ENCODE results near the gene ARID1B.

The ARID1B gene

DNA sequence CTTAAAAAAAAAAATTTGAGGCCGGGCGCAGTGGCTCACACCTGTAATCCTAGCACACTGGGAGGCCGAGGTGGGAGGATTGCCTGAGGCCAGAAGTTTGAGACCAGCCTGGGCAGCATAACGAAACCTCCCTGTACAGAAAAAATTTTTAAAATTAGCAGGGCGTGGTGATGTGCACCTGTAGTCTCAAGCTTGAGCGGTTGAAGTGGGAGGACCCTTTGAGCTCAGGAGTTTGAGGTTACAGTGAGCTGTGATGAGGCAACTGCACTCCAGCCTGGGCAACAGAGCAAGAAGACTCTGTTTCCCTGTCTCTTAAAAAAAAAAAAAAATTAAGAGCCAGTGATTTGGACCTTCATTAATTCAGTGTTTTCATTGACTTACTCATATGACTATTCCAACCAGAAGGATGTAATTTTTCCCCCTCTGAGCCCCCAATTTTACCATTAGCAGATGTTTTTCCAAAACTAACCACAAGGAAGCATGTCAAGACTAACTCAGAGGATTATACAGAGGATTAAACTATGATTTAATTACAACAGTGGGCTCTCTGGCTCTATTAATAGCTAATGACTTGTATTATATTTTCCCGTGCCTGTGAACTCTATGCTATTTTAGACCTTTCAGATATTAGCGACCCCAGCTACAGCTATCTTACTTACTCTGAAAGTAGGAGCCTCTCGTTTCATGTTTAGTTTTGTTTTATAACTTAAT lies 75.1 kb downstream of the ARID1B start:
- DNase-seq (ENCODE audit: low read depth) = no peak

DNA sequence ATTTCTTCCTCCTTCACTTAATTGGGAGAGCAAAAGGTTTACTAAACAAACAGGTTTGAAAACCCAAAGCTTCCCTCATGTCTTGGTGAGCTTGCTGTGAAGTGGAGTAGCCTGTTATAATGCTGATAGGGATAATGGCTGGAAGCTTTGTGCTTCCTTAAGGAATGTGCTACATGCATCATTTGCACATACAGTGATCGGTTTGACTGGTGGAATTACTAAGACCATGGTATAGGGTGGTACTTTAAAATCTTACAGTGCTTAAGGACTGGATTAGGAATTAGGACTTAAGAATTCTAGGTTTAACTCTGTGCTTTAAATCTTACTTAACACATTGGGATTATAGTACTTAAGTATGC lies 75.7 kb downstream of the ARID1B start:
- DNase-seq (ENCODE audit: low read depth) = no peak

DNA sequence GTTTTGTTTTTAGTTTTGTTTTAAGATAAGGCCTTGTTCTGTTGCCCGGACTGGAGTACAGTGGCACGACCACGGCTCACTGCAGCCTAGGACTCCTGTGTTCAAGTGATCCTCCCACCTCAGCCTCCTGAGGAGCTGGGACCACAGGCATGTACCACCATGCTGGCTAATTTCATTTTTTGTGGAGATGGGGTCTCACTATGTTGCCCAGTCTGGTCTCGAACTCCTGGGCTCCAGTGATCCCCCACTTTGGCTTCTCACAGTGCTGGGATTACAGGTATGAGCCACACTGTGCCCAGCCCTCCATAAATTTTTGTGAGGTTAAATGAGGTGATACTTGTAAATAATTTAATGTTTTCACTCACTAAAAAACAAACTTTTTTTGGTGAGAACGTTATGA lies 76.6 kb downstream of the ARID1B start:
- DNase-seq (ENCODE audit: low read depth) = no peak

DNA sequence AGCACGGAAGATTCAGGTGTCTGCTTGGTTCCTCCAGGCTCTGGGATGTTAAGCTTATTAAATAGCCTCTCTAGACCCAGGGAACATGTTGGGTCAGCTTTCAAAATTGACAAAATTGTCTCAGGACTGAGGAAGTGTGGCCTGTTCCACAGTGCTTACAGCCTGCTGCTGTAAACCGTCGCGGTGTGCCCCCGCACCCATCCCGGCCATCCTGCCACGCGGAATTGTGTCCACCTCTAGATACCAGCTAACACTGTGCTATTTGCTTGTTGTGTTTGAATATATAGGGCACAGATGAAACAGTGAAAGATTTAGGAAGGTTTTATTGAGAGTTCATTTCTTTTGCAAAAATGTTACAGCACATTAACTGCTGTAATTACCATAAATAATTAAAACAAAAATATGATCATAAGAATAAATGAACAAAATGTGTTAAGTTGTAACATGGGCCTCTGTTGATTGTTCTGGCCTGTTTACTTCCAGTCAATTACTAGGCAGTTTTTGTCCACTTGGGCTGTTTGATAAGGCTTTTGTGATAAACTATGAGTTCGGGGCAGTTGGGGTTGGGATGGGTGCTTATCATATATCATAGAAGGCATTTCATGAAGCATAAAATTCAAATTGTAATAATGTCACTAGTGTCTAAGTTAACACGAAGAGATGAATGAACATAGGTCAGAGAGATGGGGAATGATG lies 77.4 kb downstream of the ARID1B start:
- no peak for DNase-seq (ENCODE audit: low read depth)

DNA sequence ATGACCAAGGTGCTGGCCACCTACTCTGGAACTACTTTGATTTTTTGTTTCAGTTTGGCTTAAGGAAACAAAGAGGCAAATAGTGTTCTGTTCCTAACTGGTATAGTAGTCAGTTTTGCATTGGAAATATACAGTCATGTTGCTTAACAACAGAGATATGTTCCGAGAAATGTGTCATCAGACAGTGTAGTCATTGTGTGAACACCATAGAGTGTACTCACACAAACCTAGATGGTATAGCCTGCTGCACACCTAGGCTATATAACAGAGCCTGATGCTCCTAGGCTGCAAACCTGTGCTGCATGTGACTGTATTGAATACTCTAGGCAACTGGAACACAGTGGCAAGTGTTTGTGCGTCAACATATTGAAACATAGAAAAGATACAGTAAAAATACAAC lies 80.4 kb downstream of the ARID1B start:
- DNase-seq (ENCODE audit: low read depth) = no peak

DNA sequence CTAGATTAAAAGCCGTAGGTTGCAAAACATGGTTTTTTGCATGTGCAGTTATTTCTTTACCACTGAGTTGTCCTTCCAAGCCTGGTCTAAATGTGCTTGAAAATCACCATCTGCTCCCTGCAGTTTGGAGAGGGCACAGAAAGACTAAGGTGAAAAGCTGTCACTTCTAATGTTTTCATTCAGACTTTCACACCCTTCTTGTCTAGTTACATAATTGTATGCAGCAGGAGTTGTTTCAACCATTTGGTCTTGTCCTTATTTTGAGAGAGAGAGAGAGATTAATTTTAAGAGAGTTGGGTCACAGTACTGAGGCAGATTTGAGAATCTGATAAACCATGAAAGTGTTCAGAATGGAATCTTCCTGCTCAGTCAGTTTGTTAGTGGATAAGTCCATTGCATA lies 82.5 kb downstream of the ARID1B start:
- DNase-seq (ENCODE audit: low read depth) = no peak

DNA sequence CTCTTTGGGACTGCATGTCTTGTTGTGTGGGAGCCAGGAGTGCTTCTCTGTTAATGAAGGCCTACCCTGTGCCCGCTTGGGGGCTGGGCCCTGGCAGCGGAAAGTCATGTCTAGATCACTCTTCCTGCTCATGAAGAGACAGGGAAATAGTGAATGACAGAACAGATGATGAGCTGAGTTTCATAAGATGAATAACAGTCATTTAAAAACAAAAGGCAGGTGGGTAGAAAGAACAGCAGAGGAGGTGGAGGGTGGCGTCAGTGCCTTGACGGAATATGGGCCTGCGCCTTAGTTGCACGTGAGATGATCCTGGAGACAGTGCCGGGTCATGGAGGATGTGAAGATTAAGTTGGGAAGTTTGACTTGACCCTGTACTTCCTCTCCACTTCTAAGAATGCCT lies 85.5 kb downstream of the ARID1B start:
- no peak for DNase-seq (ENCODE audit: low read depth)

DNA sequence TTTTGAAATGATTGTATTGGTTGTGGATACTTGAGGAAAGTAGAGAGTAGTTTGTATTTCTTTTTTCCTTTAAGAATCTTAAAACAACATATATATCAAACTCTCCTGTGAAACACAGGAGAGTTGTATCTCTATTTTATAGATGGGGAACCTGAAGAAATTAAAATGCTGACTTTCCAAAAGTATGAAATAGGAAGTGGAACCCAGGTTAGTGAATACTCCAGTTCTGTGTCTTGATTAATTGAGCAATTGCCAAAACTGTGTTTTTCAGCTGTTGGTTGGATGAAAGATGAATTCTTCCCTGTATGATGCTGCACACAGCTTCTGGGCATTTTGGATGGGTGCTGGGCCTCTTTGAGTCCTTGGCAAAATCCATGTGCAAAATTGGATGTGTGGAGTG lies 86.3 kb downstream of the ARID1B start:
- no peak for DNase-seq (ENCODE audit: low read depth)

DNA sequence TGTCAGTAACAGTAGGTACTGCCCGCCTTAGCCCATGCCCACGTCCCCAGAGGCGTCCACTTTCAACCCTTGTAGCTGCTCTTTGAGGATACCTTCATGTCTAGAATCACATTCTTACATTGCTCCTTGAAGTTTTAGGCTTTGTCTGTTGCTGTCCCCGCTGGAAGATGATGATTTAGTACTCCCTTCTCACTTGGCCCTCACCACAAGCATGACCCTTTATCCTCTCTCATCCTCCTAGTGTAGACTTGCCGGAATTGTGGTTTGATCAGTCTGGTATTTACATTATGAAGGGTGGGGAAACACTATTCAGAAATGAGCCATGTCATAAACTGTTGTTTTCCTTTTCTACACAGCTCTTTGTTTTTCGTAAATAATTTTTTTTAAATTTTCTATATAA lies 87.4 kb downstream of the ARID1B start:
- DNase-seq (ENCODE audit: low read depth) = no peak

DNA sequence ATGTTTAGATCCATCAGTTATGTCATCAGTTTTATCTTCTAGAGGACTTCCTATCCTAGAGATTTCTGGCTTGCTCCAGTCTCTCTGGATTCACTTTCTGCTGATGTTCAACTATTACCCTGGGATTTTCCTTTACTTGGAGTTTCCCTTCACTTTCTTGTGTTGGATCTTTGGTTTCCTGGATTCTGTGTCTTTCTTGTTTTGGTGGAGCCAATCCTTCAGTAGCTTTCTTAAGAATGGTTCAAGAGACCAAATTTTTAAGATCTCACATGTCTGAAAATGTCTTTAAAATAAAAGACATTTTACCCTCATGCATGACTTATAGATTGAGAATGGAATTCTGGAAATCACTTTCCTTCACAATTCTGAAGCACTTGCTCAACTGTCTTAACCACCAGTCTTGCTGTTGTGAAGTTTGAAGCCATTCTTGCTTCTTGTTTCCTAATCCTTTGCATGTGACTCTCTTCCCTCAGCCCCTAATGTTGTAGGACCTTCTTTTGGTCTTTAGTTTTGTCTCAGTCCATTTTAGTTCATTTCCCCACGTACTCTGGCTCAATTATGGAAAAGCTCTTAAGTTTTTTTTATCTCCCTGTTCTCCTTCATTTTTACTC lies 87.9 kb downstream of the ARID1B start:
- DNase-seq (ENCODE audit: low read depth) = no peak

DNA sequence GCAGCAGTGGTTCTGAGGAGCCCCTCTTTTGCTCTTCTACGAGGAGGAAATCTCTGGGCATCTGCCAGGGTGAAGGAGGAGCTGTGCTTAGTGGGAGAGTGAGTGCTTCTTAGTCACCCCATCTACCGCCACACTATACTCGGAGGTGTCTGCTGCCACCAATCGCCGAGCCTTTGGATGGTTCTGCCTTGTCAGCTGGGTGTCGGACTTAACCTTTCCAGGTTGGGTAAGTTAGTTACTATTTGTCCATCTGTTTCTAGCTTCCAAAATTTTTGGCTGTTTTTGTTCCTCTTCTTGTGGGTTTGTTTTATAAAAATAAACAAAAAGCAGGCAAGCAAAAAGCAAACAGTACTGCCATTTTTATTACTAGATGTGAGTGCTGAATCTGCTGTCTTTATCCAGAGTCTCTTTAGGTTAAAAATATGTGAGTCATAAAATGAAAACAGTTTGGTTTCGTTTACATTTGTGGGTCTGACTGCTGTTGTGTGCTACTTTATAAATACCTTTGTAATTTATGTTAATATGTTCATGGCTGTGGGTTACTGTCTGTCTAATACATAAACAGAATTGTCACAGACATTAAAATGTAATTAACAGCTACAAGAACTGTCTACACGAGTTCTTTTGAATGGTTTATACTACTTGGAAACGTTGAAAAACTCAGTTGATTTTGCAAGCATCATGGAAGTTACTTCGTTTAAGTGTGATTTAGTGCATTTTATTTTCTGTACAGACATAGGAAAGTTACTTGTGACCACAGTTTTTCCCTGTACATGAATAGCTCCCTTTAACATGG lies 89.2 kb downstream of the ARID1B start:
- no peak for DNase-seq (ENCODE audit: low read depth)

DNA sequence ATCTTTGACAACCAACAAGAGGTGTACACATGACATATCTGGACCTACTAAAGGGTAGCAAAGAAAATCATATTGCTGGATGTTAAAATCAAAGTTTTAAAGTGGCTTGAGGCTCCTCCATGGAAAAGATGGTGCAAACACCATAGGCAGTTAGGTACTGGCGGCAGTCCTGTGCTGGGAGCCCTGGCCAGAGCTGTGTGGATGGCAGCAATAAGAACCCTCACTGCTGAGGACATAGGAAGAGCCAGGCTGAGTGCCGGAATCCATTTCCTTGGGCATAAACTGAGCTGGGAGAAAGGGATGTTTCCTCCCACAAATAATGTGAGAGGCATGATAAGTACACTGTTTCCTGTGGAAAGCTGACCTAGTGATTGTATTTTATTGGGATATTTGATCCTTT lies 89.9 kb downstream of the ARID1B start:
- DNase-seq (ENCODE audit: low read depth) = no peak

DNA sequence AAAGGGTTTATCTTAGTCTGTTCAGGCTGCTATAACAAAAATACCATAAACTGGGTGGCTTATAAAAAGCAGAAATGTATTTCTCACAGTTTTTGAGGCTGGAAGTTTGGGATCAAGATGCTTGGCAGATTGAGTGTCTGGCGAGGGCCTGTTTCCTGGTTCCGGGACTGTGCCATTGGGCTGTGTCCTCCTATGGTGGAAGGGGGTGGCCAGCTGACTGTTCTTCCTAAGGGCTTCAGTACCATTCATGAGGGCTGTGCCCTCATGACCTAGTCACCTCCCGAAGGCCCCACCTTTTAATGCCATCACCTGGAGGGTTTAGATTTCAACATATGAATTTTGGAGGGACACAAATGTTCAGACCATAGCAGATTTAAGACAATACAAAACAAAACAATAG lies 91.2 kb downstream of the ARID1B start:
- no peak for DNase-seq (ENCODE audit: low read depth)

DNA sequence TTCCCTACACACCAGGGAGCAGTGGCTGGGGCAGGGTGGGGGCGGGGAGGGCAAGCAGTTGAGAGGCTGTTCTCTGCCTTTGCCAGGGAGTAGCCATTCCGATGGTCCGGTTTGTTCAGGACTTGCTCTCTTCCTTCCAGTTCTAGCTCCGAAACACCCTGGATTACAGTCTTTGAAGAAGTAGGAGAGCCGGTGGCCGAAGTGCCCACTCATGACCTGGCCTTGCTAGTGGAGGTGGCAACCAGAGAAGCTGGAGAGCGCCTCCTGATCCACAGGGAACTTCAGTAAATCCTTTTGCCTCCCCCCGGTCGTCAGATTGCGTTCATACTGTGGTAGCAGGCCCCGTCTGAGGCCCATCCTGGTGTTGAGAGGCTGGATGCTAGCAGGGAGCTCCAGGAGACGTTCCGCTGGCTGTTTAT lies 92.8 kb downstream of the ARID1B start:
- no peak for DNase-seq (ENCODE audit: low read depth)

DNA sequence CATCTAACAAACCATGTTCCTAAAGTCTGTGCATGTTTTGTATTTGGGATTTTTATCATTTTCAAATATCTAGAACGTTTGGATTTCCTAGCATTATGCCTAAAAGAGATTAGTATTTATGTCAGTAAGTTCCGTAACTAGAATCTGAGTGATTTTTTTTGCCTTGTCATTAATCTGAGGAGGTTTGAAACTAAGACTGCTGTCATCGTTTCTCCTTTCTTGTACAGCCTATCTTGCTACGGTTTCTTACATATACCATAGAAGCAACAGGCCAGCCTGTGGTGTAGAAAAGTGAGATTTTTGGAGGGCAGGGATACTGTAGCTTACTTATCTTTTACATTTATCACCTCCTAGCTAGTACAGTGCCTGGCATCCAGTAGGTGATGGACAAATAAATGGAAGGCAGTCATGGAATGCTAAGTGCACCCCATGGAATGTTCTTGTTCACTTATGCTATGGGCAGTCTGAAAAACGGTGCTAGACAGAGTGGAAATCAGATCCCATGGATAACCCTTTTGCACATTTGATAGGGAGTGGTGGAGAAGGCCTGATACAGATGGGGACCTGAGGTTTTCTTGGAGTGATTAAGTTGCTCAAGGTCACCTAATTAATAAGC lies 93.9 kb downstream of the ARID1B start:
- DNase-seq (ENCODE audit: low read depth) = no peak

DNA sequence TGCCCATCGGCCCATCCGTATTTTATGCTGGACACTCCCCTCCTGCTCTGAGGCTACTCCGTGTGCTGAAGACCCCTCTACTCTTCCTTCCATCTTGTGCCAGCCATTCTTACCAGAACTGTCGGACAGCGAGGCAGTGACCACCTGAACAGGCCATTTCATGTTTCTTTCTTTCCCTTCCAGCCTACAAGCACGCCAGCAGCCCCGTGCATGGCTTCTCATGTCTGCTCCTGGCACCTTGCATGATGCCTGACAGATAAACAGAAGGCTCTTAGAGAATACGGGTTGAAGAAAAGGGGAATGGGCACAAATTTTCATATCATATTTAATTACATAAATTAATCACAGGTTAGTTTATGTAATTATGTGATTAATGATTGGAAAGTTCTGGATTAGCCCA lies 95.7 kb downstream of the ARID1B start:
- DNase-seq (ENCODE audit: low read depth) = no peak

DNA sequence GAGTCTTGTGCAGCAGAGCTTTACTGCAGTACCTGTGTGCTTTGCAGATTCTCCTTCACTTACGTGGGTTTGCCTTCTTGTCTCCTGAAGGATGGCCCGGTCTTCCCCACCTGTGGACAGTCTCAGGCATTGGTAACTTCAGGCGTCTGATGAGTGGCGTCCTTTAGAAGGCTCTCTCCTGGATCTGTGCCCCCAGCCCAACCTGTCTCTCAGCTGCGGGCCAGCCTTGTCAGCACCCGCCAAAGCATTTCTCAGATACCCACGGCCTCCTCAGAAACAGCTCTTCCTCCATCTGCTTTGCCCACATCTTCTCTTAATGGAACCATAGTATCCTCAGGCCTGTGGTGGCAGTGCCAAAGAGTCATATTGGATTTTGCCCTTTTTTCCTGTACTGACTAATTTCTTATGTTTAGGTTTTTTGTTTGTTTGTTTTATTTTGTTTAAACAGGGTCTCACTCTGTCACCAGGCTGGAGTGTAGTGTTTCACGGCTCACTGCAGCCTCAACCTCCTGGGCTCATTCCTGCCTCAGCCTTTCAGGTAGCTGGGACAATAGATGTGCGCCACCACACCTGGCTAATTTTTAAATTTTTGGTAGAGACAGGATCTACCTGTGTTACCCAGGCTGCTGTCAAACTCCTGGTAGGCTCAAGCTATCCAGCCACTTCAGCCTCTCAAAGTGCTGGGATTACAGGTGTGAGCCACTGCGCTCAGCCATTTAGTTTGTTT lies 96.6 kb downstream of the ARID1B start:
- DNase-seq (ENCODE audit: low read depth) = no peak

DNA sequence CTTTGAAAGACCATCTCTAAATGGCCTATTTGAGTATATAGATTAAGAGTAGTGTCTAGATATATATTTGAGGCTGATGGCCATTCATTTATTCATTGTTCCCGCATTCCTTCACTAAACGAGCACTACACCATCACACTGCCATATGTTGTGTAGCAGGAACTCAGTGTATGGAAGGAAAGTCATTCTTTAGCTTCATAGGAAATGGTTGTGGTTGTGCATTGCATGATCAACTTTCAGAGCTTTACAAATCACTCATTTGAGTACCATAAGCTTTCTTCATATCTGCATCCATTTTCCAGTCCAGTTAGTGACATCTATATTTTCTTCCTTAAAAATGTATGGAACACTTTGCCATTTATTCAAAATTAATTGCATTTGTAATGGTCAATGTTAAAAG lies 97.9 kb downstream of the ARID1B start:
- DNase-seq (ENCODE audit: low read depth) = no peak

DNA sequence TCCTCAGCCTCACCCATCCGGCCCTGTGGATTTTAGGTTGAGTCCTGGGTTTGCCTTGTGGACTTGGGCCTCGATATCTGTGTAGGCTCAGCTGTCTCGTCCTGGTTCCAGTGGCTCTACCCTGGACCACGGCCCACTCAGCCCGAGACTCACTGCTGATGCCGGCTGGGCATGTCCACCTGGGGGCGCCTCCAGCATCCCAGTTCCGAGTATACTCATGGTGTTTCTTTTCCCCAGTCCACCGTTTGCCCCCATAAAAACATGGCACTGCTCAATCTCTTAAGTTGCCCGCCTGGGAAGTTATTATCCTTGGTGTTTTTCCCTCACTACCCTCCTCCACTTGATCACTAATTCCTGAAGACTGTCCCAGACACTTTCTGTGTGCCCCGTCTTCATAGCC lies 99.1 kb downstream of the ARID1B start:
- DNase-seq (ENCODE audit: low read depth) = no peak

DNA sequence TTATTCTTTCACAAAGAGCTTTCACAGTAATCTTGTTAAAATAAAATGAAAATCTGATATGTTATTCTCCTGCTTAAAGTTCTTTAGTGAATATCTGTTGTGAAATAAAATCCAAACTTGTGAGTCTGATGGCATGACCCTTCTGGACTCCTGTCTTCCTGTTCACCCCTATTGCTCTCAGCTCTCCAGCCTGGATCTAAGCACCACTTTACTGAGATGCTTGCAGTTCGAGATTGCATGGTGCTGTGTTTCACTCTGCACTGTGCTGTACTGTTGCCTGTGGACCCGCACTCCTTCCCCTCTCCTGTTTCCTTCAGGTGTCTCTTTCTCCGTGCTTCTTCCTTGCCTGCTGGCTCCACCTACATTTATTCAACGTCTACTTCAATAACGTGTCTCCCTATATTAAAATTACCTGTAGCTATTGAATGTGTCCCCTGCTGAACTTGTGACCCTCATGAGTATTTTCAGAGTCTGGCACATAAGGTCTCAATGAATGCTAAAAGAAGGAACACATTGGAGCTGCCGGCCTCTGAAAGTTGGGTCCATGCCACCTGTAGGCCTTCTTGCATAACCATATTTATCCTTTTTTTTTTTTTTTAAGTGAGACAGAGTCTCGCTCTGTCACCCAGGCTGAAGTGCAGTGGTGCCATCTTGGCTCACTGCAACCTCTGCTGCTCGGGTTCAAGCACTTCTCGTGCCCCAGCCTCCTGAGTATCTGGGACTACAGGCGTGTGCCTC lies 100.1 kb downstream of the ARID1B start:
- no peak for DNase-seq (ENCODE audit: low read depth)

DNA sequence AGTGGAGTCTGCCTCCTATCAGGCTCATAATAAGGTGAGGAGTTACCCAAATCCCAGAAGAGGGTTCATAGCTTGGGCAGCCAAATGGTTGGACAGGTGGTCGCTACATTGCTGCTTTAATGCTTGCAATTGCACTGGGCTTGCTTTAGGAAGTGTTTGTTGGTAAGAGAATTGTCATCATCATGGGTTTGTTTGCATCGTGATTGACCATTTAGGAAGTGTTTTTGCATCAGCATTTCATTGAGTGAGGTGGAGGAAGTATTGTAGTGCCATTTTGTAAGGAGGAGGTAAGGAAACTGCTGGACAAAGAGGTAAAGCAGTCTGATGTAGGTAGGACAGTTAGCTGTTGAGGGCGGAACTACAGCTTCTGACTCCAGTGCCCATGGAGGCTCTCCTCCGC lies 101.5 kb downstream of the ARID1B start:
- DNase-seq (ENCODE audit: low read depth) = no peak
